H1 (cell line): ENCODE results near the gene PITPNC1. TPM values are rescaled to one million over a fixed set of nuclear protein-coding genes. Genes with fewer than 3 reads are reported as not detected.
A peak's percentile ranks its signal among the peaks of the same experiment; 100 is the strongest.

Experiments used
- CTCF ChIA-PET: fragments of 300-600 bp; sonication (Branson Sonifier 250); formaldehyde crosslinking; loops from one replicate; lab custom pipeline; 2021; ENCODE audit not compliant: partially characterized antibody; lab: Charles Lee
- POLR2A ChIA-PET: fragments of 300-600 bp; sonication (Branson Sonifier 250); formaldehyde crosslinking; loops from one replicate; lab custom pipeline; 2021; ENCODE audit warnings: inconsistent platforms; ENCODE audit not compliant: partially characterized antibody; lab: Charles Lee
- DNase-seq, 2 experiments: peaks; one replicate each; pipeline versions ENCODE4 v3.0.0 to v3.0.0-alpha.2; 2010 to 2022; ENCODE audit warnings: low spot score in 2 of 2, low read depth in 1 of 2, mixed read lengths in 1 of 2
- FAIRE-seq: peaks from 2 replicates; lab custom pipeline; 2011; peaks lifted over from hg19 to GRCh38; lab: Jason Lieb, UNC
- H2AFZ ChIP-seq: 2 replicates; pipeline ENCODE4 v1.8.1; 2012; ENCODE audit warnings: low read length, inconsistent platforms
- H2AK5ac ChIP-seq: 2 replicates; pipeline ENCODE4 v1.6.1; 2013; ENCODE audit warnings: low read depth, low read length
- H2BK120ac ChIP-seq: replicated peaks from 2 replicates; pipeline ENCODE3; 2013; ENCODE audit warnings: low read depth, low read length, inconsistent platforms
- H2BK12ac ChIP-seq: 2 replicates; pipeline ENCODE4 v1.6.1; 2013; ENCODE audit warnings: low read depth, low read length
- H2BK15ac ChIP-seq: 2 replicates; pipeline ENCODE4 v1.6.1; 2013; ENCODE audit warnings: low read length
- H2BK20ac ChIP-seq: 2 replicates; pipeline ENCODE4 v1.6.1; 2013; ENCODE audit warnings: low read length
- H2BK5ac ChIP-seq: 2 replicates; pipeline ENCODE4 v1.6.1; 2013; ENCODE audit warnings: low read depth, low read length
- H3K14ac ChIP-seq: 2 replicates; pipeline ENCODE4 v1.6.1; 2013; ENCODE audit warnings: inconsistent platforms; ENCODE audit not compliant: insufficient read length
- H3K18ac ChIP-seq: 2 replicates; pipeline ENCODE4 v1.6.1; 2013; ENCODE audit warnings: low read length; ENCODE audit errors: extremely low read depth
- H3K23ac ChIP-seq: 2 replicates; pipeline ENCODE4 v1.6.1; 2013; ENCODE audit warnings: inconsistent platforms; ENCODE audit not compliant: insufficient read length
- H3K23me2 ChIP-seq: 2 replicates; pipeline ENCODE4 v1.6.1; 2013; ENCODE audit warnings: low read depth, low read length
- H3K27ac ChIP-seq: 2 replicates; pipeline ENCODE4 v1.6.1; 2011; ENCODE audit warnings: low read depth, low read length, inconsistent platforms
- H3K27me3 ChIP-seq, 4 experiments: replicated peaks in 1 of 4; 1 replicate in 1 of 4; 2 replicates in 3 of 4; pipeline versions ENCODE4 v1.6.1 to v1.8.1; 2011 to 2013; ENCODE audit warnings: low read length in 3 of 4, mild to moderate bottlenecking in 3 of 4, inconsistent platforms in 2 of 4, mixed read lengths in 2 of 4, moderate library complexity in 1 of 4; ENCODE audit not compliant: control insufficient read depth in 3 of 4, insufficient read depth in 3 of 4; ENCODE audit errors: extremely low read depth in 1 of 4
- H3K36me3 ChIP-seq, 4 experiments: 2 replicates each; pipeline versions ENCODE4 v1.6.1 to v1.8.1; 2011 to 2013; ENCODE audit warnings: mild to moderate bottlenecking in 4 of 4, low read length in 3 of 4, moderate library complexity in 2 of 4, control low read depth in 1 of 4, inconsistent platforms in 1 of 4; ENCODE audit not compliant: insufficient read depth in 4 of 4, control insufficient read depth in 2 of 4
- H3K4ac ChIP-seq: replicated peaks from 2 replicates; pipeline ENCODE3; 2013; ENCODE audit warnings: low read length, low read depth, mixed read lengths, inconsistent platforms; ENCODE audit not compliant: insufficient read length
- H3K4me1 ChIP-seq, 4 experiments: replicated peaks in 1 of 4; 1 replicate in 1 of 4; 2 replicates in 3 of 4; pipeline versions ENCODE4 v1.6.1 to v1.8.1; 2011 to 2013; ENCODE audit warnings: low read length in 3 of 4, inconsistent platforms in 2 of 4, mixed read lengths in 1 of 4; ENCODE audit not compliant: insufficient read depth in 4 of 4, control insufficient read depth in 3 of 4
- H3K4me2 ChIP-seq, 2 experiments: 2 replicates each; pipeline versions ENCODE4 v1.6.1 to v1.8.1; 2011 to 2013; ENCODE audit warnings: low read depth in 2 of 2, low read length in 2 of 2, control low read depth in 1 of 2, inconsistent platforms in 1 of 2, mild to moderate bottlenecking in 1 of 2; ENCODE audit not compliant: insufficient read depth in 1 of 2
- H3K4me3 ChIP-seq, 4 experiments: fragments of 200-600, 300-600 bp in 1 of 4; sonication (generic), shearing (Covaris generic), sonication (Bioruptor Twin) in 1 of 4; 2 replicates each; pipeline versions ENCODE4 v1.5.1 to v1.8.1; 2011 to 2016; ENCODE audit warnings: low read length in 4 of 4, low read depth in 3 of 4, control low read depth in 2 of 4, inconsistent platforms in 2 of 4, mild to moderate bottlenecking in 2 of 4, mixed read lengths in 1 of 4, moderate library complexity in 1 of 4; ENCODE audit not compliant: insufficient read depth in 2 of 4; ENCODE audit errors: extremely low read depth in 1 of 4
- H3K56ac ChIP-seq: replicated peaks from 2 replicates; pipeline ENCODE3; 2013; ENCODE audit warnings: low read depth, mild to moderate bottlenecking, mixed read lengths, low read length, inconsistent platforms; ENCODE audit not compliant: insufficient read length
- H3K79me1 ChIP-seq: 2 replicates; pipeline ENCODE4 v1.6.1; 2013; ENCODE audit warnings: low read depth, low read length, control low read depth
- H3K79me2 ChIP-seq, 2 experiments: 2 replicates each; pipeline versions ENCODE4 v1.6.1 to v1.8.1; 2012 to 2013; ENCODE audit warnings: low read length in 2 of 2, mild to moderate bottlenecking in 2 of 2, inconsistent platforms in 1 of 2; ENCODE audit not compliant: insufficient read depth in 2 of 2, control insufficient read depth in 1 of 2
- H3K9ac ChIP-seq, 4 experiments: replicated peaks in 1 of 4; 1 replicate in 1 of 4; 2 replicates in 3 of 4; pipeline versions ENCODE4 v1.6.1 to v1.8.1; 2011 to 2013; ENCODE audit warnings: low read depth in 3 of 4, low read length in 3 of 4, control low read depth in 2 of 4, mild to moderate bottlenecking in 2 of 4, moderate library complexity in 2 of 4, inconsistent platforms in 1 of 4; ENCODE audit errors: extremely low read depth in 1 of 4
- H3K9me3 ChIP-seq, 2 experiments: 2 replicates each; pipeline versions ENCODE4 v1.6.1 to v1.8.1; 2012 to 2013; ENCODE audit warnings: mild to moderate bottlenecking in 2 of 2, moderate library complexity in 2 of 2, control low read depth in 1 of 2, inconsistent platforms in 1 of 2, low read depth in 1 of 2, low read length in 1 of 2, mixed read lengths in 1 of 2; ENCODE audit not compliant: insufficient read depth in 2 of 2
- H4K20me1 ChIP-seq, 2 experiments: replicated peaks in 1 of 2; 2 replicates each; pipeline versions ENCODE3 to v1.8.1; 2011 to 2013; ENCODE audit warnings: inconsistent platforms in 2 of 2, low read length in 2 of 2, mild to moderate bottlenecking in 1 of 2; ENCODE audit not compliant: insufficient read depth in 2 of 2, control insufficient read depth in 1 of 2
- H4K5ac ChIP-seq: 2 replicates; pipeline ENCODE4 v1.6.1; 2013; ENCODE audit warnings: low read length, low read depth, mixed read lengths, inconsistent platforms; ENCODE audit not compliant: insufficient read length
- H4K8ac ChIP-seq: 2 replicates; pipeline ENCODE4 v1.8.0; 2013; ENCODE audit warnings: mild to moderate bottlenecking, moderate library complexity, low read length, inconsistent platforms; ENCODE audit not compliant: insufficient read depth; ENCODE audit errors: extremely low read depth
- H4K91ac ChIP-seq: replicated peaks from 2 replicates; pipeline ENCODE3; 2013; ENCODE audit warnings: low read length, mixed read lengths, inconsistent platforms; ENCODE audit not compliant: insufficient read length
- WGBS, 2 experiments: shearing (Covaris generic) in 1 of 2; methylation state at CpG; one replicate each; pipeline versions ENCODE4 v1.1.6 to v1.1.7; 2013 to 2015; ENCODE audit warnings: low lambda C conversion rate in 2 of 2, mixed read lengths in 2 of 2, inconsistent platforms in 1 of 2, low coverage in 1 of 2, missing lambda C conversion rate in 1 of 2; ENCODE audit not compliant: insufficient replicate concordance in 2 of 2, insufficient coverage in 1 of 2, insufficient read length in 1 of 2; ENCODE audit errors: extremely low coverage in 1 of 2, missing lambda C conversion rate in 1 of 2; 5-methylcytosine and 5-hydroxymethylcytosine counted together
- polyA plus RNA-seq, 7 experiments: library from polyadenylated mRNA; depleted of rRNA in 3 of 7; stranded (reverse) in 5 of 7; unstranded in 2 of 7; fragments of >200 nt in 5 of 7; fragments of 200-250 nt in 2 of 7; gene quantifications; 1 replicate in 5 of 7; 2 replicates in 1 of 7; 4 replicates in 1 of 7; pipeline versions ENCODE4 v1.2.1 to v1.2.3, GENCODE V29; 2011 to 2013; ENCODE audit warnings: missing spikeins in 2 of 7, mixed read lengths in 2 of 7
- total RNA-seq: library from RNA; stranded (reverse); fragmentation: NEBNext Ultra II Directional; extraction: Animal tissue kit (Norgen Biotek cat#: 25700); gene quantifications from 2 replicates; pipeline ENCODE4 v1.2.1, GENCODE V29; 2021

PITPNC1 gene
- total and polyA plus RNA-seq, 2 of the 8 experiments (the other 6 are each of a cell fraction or from before 2014, with no cell fraction given): 17.6 to 54.7 TPM

- Histone ChIP-seq H2BK120ac (no peak overlapping the region), H4K91ac (no peak overlapping the region), H2BK20ac (peak overlapping the region; percentile 90; the same call in 1 of the 2 replicates), H3K79me2 (peaks cover 3 to 67% of the 10 kb centered on the region in 2 experiments; a peak in 2 of 4 replicates), H3K36me3 (no peaks in the 10 kb centered on the region), H3K14ac (no peak overlapping the region), H2BK15ac (no peak overlapping the region; the same call in 1 of the 2 replicates), H3K27me3 (no peaks in the 10 kb centered on the region), H3K18ac (no peak overlapping the region), H2AFZ (no peak overlapping the region), H2AK5ac (no peak overlapping the region), H3K4me3 (no peak overlapping the region), H4K5ac (no peak overlapping the region), H3K56ac (no peak overlapping the region), H4K20me1 (no peaks in the 10 kb centered on the region), H3K23me2 (no peaks in the 10 kb centered on the region; the same call in 1 of the 2 replicates), H3K9ac (no peak overlapping the region), H3K4me2 (no peak overlapping the region), H3K27ac (no peak overlapping the region), H3K79me1 (peaks cover 5% of the 10 kb centered on the region), H3K9me3 (no peaks in the 10 kb centered on the region), H3K4me1 (peaks cover 7 to 17% (median 11%) of the 10 kb centered on the region in 4 experiments), H3K4ac (no peak overlapping the region), H2BK12ac (peak overlapping the region; percentile 35; the same call in 1 of the 2 replicates), H4K8ac (no peak overlapping the region), H3K23ac (no peak overlapping the region), H2BK5ac (0 out of 2 replicates have a peak overlapping the region, but pooled peaks have one; percentile 48)
- WGBS, 2 experiments: 92% methylated on average over 4 of the region's 4 CpGs; no CpG with 5 or more reads in 1 of the 2 experiments
- POLR2A ChIA-PET: interaction anchor here (1.5 kb wide), 1 partner anchor 18 kb away, joined by 4 read pairs; no protein-coding TSS in a partner anchor
- CTCF ChIA-PET: interaction anchor here (1.1 to 1.4 kb wide), 3 partner anchors 10 to 25 kb away, joined by 3 to 4 read pairs (median 3); no protein-coding TSS in a partner anchor
- no peak for FAIRE-seq
- no peak for DNase-seq
Observed at GRCh38 chr17:67491681-67492024, 114.6 kb downstream of the PITPNC1 start.
